NT2/D1 (cell line): ENCODE measurements around the gene PADI4.

Experiments
- DNase-seq: peaks from one replicate; pipeline ENCODE4 v3.0.0-alpha.2; 2011; ENCODE audit warnings: low read depth, low spot score
- H3K27me3 ChIP-seq: 2 replicates; pipeline ENCODE4 v1.6.0; 2011; ENCODE audit warnings: mild to moderate bottlenecking; ENCODE audit not compliant: insufficient read length, insufficient read depth
- H3K36me3 ChIP-seq: 2 replicates; pipeline ENCODE4 v1.6.1; 2011; ENCODE audit warnings: mild to moderate bottlenecking, low read length, mixed read lengths; ENCODE audit not compliant: insufficient read depth, insufficient read length
- H3K4me1 ChIP-seq: 2 replicates; pipeline ENCODE4 v1.5.1; 2011; ENCODE audit not compliant: insufficient read depth, insufficient read length
- H3K4me3 ChIP-seq: 2 replicates; pipeline ENCODE4 v1.5.1; 2011; ENCODE audit warnings: low read depth; ENCODE audit not compliant: insufficient read length
- H3K9ac ChIP-seq: 2 replicates; pipeline ENCODE4 v1.6.0; 2011; ENCODE audit warnings: low read depth; ENCODE audit not compliant: insufficient read length
- H3K9me3 ChIP-seq: 2 replicates; pipeline ENCODE4 v1.5.1; 2011; ENCODE audit warnings: mild to moderate bottlenecking, low read length; ENCODE audit not compliant: insufficient read depth
- SUZ12 ChIP-seq: IDR thresholded peaks from 2 replicates; pipeline ENCODE4 v1.6.1; 2011; ENCODE audit not compliant: insufficient read length, insufficient read depth; ENCODE audit errors: extremely low read depth
- YY1 ChIP-seq: IDR thresholded peaks from 2 replicates; pipeline ENCODE4 v1.6.1; 2011; ENCODE audit not compliant: insufficient read length, insufficient read depth
- ZNF274 ChIP-seq: IDR thresholded peaks from 2 replicates; pipeline ENCODE4 v1.6.1; 2011; ENCODE audit warnings: mild to moderate bottlenecking, low read depth, low read length

Gene PADI4

DNA sequence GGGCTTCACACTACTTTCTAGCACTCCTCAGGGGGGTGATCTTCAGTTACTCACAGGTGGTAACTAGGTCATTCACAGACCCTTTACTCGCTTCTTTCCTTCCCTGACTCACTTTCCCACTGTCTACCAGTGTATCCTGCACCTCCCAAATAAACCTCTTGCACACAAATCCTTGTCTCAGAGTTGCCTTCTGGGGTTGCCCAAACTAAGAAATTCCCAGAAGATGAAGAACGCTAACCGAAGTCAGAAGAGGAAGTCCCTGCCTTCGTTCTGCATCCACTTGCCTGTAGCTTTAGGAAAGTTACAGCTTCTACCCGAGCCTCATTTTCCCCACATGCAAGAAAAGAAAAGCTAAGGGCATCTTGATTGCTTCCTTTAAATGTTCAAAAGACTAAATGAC, 11.9 kb upstream of the PADI4 start:
- Histone ChIP-seq H3K36me3 (no peaks in the 10 kb centered on the region), H3K4me1 (no peaks in the 10 kb centered on the region), H3K27me3 (no peaks in the 10 kb centered on the region), H3K9ac (no peak overlapping the region), H3K9me3 (peaks cover 5% of the 10 kb centered on the region; the same call in 1 of the 2 replicates), H3K4me3 (no peak overlapping the region)
- no peak for DNase-seq
- TF ChIP-seq SUZ12 (no peak), YY1 (no peak), ZNF274 (no peak)

DNA sequence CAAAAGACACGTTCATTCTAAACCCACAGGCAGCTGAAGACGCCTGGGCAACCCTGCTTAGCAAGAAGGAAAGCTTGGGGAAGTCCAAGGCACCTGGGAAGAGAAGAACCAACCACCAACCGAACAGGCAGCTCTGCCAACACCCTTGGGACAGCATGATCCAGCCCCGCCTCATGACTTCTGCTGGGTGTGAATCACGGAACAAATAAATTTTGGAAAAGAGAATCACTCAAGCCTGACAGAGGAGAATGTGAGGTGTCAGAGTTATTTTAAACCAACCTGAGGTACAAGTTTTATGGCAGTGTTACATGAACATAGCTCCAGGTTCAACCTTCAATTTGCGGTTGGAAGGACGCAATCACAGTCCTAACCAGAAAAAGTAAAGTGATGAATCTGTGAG, 10.0 kb upstream of the PADI4 start:
- Histone ChIP-seq H3K36me3 (no peaks in the 10 kb centered on the region), H3K4me3 (no peak overlapping the region), H3K4me1 (no peaks in the 10 kb centered on the region), H3K9ac (no peak overlapping the region), H3K27me3 (no peaks in the 10 kb centered on the region), H3K9me3 (peaks cover 22% of the 10 kb centered on the region; the same call in 1 of the 2 replicates)
- TF ChIP-seq YY1, result no peak
- TF ChIP-seq ZNF274, result no peak
- no peak for DNase-seq

DNA sequence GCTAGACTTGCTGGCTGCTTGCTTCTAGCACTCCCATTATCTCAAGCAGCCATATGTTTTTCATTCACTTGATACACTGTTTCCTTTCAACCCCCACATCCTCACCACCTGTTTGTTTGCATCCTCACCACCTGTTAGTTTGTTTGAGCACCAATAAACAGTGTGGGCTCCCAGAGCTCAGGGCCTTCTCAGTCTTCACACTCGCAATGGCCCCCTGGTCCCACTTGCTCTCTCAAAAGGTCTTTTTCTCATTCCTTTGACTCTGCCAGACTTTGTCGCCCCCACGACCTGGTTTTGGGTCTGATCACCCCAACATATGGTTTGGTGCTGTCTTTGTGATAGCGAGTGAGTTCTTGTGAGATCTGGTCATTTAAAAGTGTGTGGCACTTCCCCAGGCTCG, 6.2 kb upstream of the PADI4 start:
- no peak for DNase-seq
- Histone ChIP-seq H3K9me3 (peaks cover 22% of the 10 kb centered on the region; the same call in 1 of the 2 replicates), H3K4me1 (peaks cover 2% of the 10 kb centered on the region), H3K9ac (no peak overlapping the region), H3K27me3 (no peaks in the 10 kb centered on the region), H3K36me3 (no peaks in the 10 kb centered on the region), H3K4me3 (no peak overlapping the region)
- TF ChIP-seq ZNF274, result no peak
- no peak for TF ChIP-seq YY1
- TF ChIP-seq SUZ12, result no peak

DNA sequence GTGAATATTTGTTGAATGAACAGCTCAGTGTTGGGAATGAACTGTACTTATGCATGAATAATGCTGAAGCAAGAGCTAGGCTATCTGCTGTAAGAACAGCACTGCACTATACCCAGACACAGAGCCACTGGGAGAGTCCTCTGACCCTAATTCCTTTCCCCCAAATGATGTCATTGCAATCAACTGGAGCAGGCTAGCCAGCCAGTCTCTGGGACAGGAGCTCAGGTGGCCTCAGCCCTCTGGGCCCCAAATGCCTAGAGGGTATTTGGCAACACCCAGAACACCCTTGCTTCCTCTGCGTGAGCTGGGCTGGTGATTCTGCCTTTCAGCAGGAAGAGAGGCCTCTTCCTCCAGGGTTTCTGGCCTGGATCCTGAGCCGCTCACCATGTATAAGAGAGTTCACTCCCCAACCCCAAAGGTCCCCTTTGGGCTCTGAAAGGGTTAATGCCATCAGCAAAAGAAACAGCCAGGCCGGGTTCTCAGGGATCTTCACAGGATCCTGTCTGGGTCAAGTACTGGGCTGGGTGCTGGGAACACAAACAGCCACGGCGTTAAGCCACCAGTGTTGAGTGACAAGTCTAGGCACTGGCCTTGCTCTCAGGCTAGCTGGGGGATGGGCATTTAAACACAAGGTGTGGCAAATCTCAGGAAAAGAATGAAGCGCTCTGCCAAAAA, 3.7 kb upstream of the PADI4 start:
- H3K4me3 ChIP-seq, result no peak overlapping the region
- DNase-seq, result no peak
- H3K9ac ChIP-seq, result no peak overlapping the region
- no peaks in the 10 kb centered on the region for H3K27me3 ChIP-seq
- H3K4me1 ChIP-seq, result peaks cover 7% of the 10 kb centered on the region
- peaks cover 22% of the 10 kb centered on the region; the same call in 1 of the 2 replicates for H3K9me3 ChIP-seq
- no peak for TF ChIP-seq ZNF274
- no peak for TF ChIP-seq SUZ12
- no peak for TF ChIP-seq YY1
- no peaks in the 10 kb centered on the region for H3K36me3 ChIP-seq

DNA sequence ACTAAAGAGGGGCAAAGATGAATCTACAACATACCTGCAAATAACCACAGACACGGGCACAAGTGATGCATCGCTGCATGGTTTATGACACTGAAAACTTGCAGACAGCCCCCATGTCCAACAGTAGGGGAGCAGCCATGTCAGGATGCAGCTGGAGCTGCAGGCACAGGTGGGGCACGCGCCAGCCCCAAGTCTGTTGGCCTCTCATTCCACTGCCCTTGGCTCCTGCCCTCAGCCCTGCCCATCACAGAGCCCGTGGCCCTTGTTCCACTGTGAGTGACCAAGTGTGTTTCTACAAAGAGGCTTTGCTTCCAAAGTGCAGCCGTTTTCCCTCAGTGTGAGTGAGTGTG, 3.2 kb upstream of the PADI4 start:
- peaks cover 22% of the 10 kb centered on the region; the same call in 1 of the 2 replicates for H3K9me3 ChIP-seq
- H3K36me3 ChIP-seq, result no peaks in the 10 kb centered on the region
- DNase-seq, result no peak
- TF ChIP-seq SUZ12 (no peak), YY1 (no peak), ZNF274 (no peak)
- H3K4me1 ChIP-seq, result peaks cover 7% of the 10 kb centered on the region
- no peak overlapping the region for H3K4me3 ChIP-seq
- H3K27me3 ChIP-seq, result no peaks in the 10 kb centered on the region
- H3K9ac ChIP-seq, result no peak overlapping the region

DNA sequence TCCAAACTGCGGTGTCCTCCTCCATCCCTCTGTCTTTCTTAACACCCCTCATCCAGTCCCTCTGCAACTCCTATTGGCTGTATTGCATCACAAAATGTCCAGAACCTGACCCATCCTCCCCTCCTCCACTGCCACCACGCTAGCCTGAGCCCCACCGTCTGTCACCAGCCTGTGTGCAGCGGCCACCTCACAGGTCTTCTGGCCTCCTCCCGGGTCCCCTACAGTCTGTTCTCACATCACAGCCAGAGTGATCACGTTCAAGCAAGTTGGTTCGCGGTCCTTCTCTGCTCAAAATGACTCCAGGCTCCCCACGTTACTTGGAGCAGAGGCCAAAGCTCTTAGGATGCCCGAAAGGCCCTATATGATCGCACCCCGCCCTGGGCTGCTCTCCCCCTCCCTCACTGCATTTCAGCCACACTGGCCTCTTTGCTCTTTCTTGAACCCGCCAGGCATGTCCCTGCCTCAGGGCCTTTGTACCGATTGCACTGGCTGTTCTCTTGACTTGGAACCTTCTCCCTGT, 2.4 kb upstream of the PADI4 start:
- no peak for DNase-seq
- TF ChIP-seq ZNF274 (no peak), SUZ12 (no peak), YY1 (no peak)
- no peaks in the 10 kb centered on the region for H3K27me3 ChIP-seq

DNA sequence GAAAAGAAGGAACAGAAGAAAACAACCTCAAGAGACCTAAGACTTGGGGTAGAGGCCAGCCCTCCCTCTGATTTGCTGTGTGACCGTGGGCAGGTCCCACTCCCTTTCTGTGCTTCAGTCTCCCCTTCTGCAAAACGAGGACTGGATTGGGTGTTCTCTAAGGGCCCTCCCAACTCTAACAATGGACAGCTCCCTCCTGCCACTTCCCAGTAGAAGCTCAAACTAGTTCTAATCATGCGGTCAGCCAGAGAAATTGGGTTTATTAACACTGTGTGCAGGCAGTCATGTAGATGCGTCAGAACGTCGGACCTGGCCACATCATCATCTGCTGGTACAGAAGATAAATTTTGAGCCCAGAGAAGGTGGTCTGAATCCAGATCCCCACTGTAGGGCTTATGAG, 1.6 kb upstream of the PADI4 start:
- H3K9me3 ChIP-seq, result peaks cover 15% of the 10 kb centered on the region; the same call in 1 of the 2 replicates
- TF ChIP-seq SUZ12, result no peak
- TF ChIP-seq ZNF274, result no peak
- no peak for TF ChIP-seq YY1
- H3K4me3 ChIP-seq, result no peak overlapping the region
- H3K4me1 ChIP-seq, result peaks cover 12% of the 10 kb centered on the region
- H3K36me3 ChIP-seq, result no peaks in the 10 kb centered on the region
- no peak overlapping the region for H3K9ac ChIP-seq
- DNase-seq, result no peak
- no peaks in the 10 kb centered on the region for H3K27me3 ChIP-seq

More for the DNA sequence above, 2.4 kb upstream of the PADI4 start:
- Histone ChIP-seq H3K9ac (no peak overlapping the region), H3K4me1 (peaks cover 12% of the 10 kb centered on the region), H3K36me3 (no peaks in the 10 kb centered on the region), H3K4me3 (no peak overlapping the region), H3K9me3 (peaks cover 22% of the 10 kb centered on the region; the same call in 1 of the 2 replicates)
